ENCODE results near the gene DAP.

Gene DAP

GRCh38 chr5:10685115-10685521 lies 75.9 kb downstream of the DAP start:
- no peak overlapping the region for H3K9ac ChIP-seq (ENCODE audit: low read length)
- H3K27ac ChIP-seq (ENCODE audit: low read depth, low read length), result no peak overlapping the region
- H3K4me1 ChIP-seq (ENCODE audit: control insufficient read depth, insufficient read depth, low read length), result no peaks in the 10 kb centered on the region
- H3K36me3 ChIP-seq (ENCODE audit: control insufficient read depth, insufficient read depth, low read length), result peaks cover 6% of the 10 kb centered on the region
- no peak overlapping the region for H3K4me3 ChIP-seq (ENCODE audit: low read length)
- H3K27me3 ChIP-seq (ENCODE audit: control insufficient read depth, insufficient read depth, low read length), result no peaks in the 10 kb centered on the region

GRCh38 chr5:10684303-10685086 lies 76.5 kb downstream of the DAP start:
- Histone ChIP-seq H3K36me3 (ENCODE audit: control insufficient read depth, insufficient read depth, low read length) (peaks cover 10% of the 10 kb centered on the region), H3K9ac (ENCODE audit: low read length) (no peak overlapping the region), H3K4me1 (ENCODE audit: control insufficient read depth, insufficient read depth, low read length) (no peaks in the 10 kb centered on the region), H3K27me3 (ENCODE audit: control insufficient read depth, insufficient read depth, low read length) (no peaks in the 10 kb centered on the region), H3K27ac (ENCODE audit: low read depth, low read length) (no peak overlapping the region), H3K4me3 (ENCODE audit: low read length) (no peak overlapping the region)

GRCh38 chr5:10682801-10683525 lies 78.1 kb downstream of the DAP start:
- H3K4me1 ChIP-seq (ENCODE audit: control insufficient read depth, insufficient read depth, low read length), result no peaks in the 10 kb centered on the region
- H3K9ac ChIP-seq (ENCODE audit: low read length), result no peak overlapping the region
- H3K27ac ChIP-seq (ENCODE audit: low read depth, low read length), result no peak overlapping the region
- H3K27me3 ChIP-seq (ENCODE audit: control insufficient read depth, insufficient read depth, low read length), result no peaks in the 10 kb centered on the region
- no peak overlapping the region for H3K4me3 ChIP-seq (ENCODE audit: low read length)
- peaks cover 14% of the 10 kb centered on the region for H3K36me3 ChIP-seq (ENCODE audit: control insufficient read depth, insufficient read depth, low read length)

GRCh38 chr5:10681731-10682679 lies 79.0 kb downstream of the DAP start:
- H3K27me3 ChIP-seq (ENCODE audit: control insufficient read depth, insufficient read depth, low read length), result no peaks in the 10 kb centered on the region
- no peak overlapping the region for H3K4me3 ChIP-seq (ENCODE audit: low read length)
- H3K27ac ChIP-seq (ENCODE audit: low read depth, low read length), result no peak overlapping the region
- H3K4me1 ChIP-seq (ENCODE audit: control insufficient read depth, insufficient read depth, low read length), result no peaks in the 10 kb centered on the region
- peaks cover 19% of the 10 kb centered on the region for H3K36me3 ChIP-seq (ENCODE audit: control insufficient read depth, insufficient read depth, low read length)
- H3K9ac ChIP-seq (ENCODE audit: low read length), result no peak overlapping the region

- Histone ChIP-seq H3K27me3 (ENCODE audit: control insufficient read depth, insufficient read depth, low read length) (no peaks in the 10 kb centered on the region), H3K36me3 (ENCODE audit: control insufficient read depth, insufficient read depth, low read length) (peaks cover 19% of the 10 kb centered on the region), H3K27ac (ENCODE audit: low read depth, low read length) (no peak overlapping the region), H3K9ac (ENCODE audit: low read length) (no peak overlapping the region), H3K4me1 (ENCODE audit: control insufficient read depth, insufficient read depth, low read length) (no peaks in the 10 kb centered on the region), H3K4me3 (ENCODE audit: low read length) (no peak overlapping the region)
Measured at GRCh38 chr5:10680876-10681481, 80.1 kb downstream of the DAP start.

- no peak overlapping the region for H3K27ac ChIP-seq (ENCODE audit: low read depth, low read length)
- peaks cover 19% of the 10 kb centered on the region for H3K36me3 ChIP-seq (ENCODE audit: control insufficient read depth, insufficient read depth, low read length)
- H3K9ac ChIP-seq (ENCODE audit: low read length), result no peak overlapping the region
- H3K4me1 ChIP-seq (ENCODE audit: control insufficient read depth, insufficient read depth, low read length), result no peaks in the 10 kb centered on the region
- no peaks in the 10 kb centered on the region for H3K27me3 ChIP-seq (ENCODE audit: control insufficient read depth, insufficient read depth, low read length)
- no peak overlapping the region for H3K4me3 ChIP-seq (ENCODE audit: low read length)
Measured at GRCh38 chr5:10679336-10679988, 81.6 kb downstream of the DAP start.

GRCh38 chr5:10678244-10678643 lies 82.8 kb downstream of the DAP start:
- no peaks in the 10 kb centered on the region for H3K27me3 ChIP-seq (ENCODE audit: control insufficient read depth, insufficient read depth, low read length)
- no peaks in the 10 kb centered on the region for H3K4me1 ChIP-seq (ENCODE audit: control insufficient read depth, insufficient read depth, low read length)
- no peak overlapping the region for H3K9ac ChIP-seq (ENCODE audit: low read length)
- H3K36me3 ChIP-seq (ENCODE audit: control insufficient read depth, insufficient read depth, low read length), result peaks cover 19% of the 10 kb centered on the region
- H3K27ac ChIP-seq (ENCODE audit: low read depth, low read length), result no peak overlapping the region
- no peak overlapping the region for H3K4me3 ChIP-seq (ENCODE audit: low read length)

- Histone ChIP-seq H3K4me3 (ENCODE audit: low read length) (no peak overlapping the region), H3K9ac (ENCODE audit: low read length) (no peak overlapping the region), H3K4me1 (ENCODE audit: control insufficient read depth, insufficient read depth, low read length) (no peaks in the 10 kb centered on the region), H3K27me3 (ENCODE audit: control insufficient read depth, insufficient read depth, low read length) (no peaks in the 10 kb centered on the region), H3K27ac (ENCODE audit: low read depth, low read length) (no peak overlapping the region), H3K36me3 (ENCODE audit: control insufficient read depth, insufficient read depth, low read length) (peaks cover 19% of the 10 kb centered on the region)
Measured at GRCh38 chr5:10677533-10677932, 83.5 kb downstream of the DAP start.

- no peaks in the 10 kb centered on the region for H3K27me3 ChIP-seq (ENCODE audit: control insufficient read depth, insufficient read depth, low read length)
Measured at GRCh38 chr5:10676946-10677345, 84.1 kb downstream of the DAP start.

GRCh38 chr5:10676224-10676623 lies 84.8 kb downstream of the DAP start:
- H3K27me3 ChIP-seq (ENCODE audit: control insufficient read depth, insufficient read depth, low read length), result no peaks in the 10 kb centered on the region

More at GRCh38 chr5:10676946-10677345, 84.1 kb downstream of the DAP start:
- H3K27ac ChIP-seq (ENCODE audit: low read depth, low read length), result no peak overlapping the region
- H3K4me1 ChIP-seq (ENCODE audit: control insufficient read depth, insufficient read depth, low read length), result no peaks in the 10 kb centered on the region
- H3K4me3 ChIP-seq (ENCODE audit: low read length), result no peak overlapping the region
- H3K36me3 ChIP-seq (ENCODE audit: control insufficient read depth, insufficient read depth, low read length), result peaks cover 18% of the 10 kb centered on the region
- no peak overlapping the region for H3K9ac ChIP-seq (ENCODE audit: low read length)

GRCh38 chr5:10675177-10675700 lies 85.8 kb downstream of the DAP start:
- no peak overlapping the region for H3K27ac ChIP-seq (ENCODE audit: low read depth, low read length)
- no peaks in the 10 kb centered on the region for H3K4me1 ChIP-seq (ENCODE audit: control insufficient read depth, insufficient read depth, low read length)
- H3K9ac ChIP-seq (ENCODE audit: low read length), result no peak overlapping the region
- peaks cover 13% of the 10 kb centered on the region for H3K36me3 ChIP-seq (ENCODE audit: control insufficient read depth, insufficient read depth, low read length)
- H3K4me3 ChIP-seq (ENCODE audit: low read length), result no peak overlapping the region
- H3K27me3 ChIP-seq (ENCODE audit: control insufficient read depth, insufficient read depth, low read length), result no peaks in the 10 kb centered on the region

More at GRCh38 chr5:10676224-10676623, 84.8 kb downstream of the DAP start:
- no peak overlapping the region for H3K9ac ChIP-seq (ENCODE audit: low read length)
- no peak overlapping the region for H3K4me3 ChIP-seq (ENCODE audit: low read length)
- peaks cover 16% of the 10 kb centered on the region for H3K36me3 ChIP-seq (ENCODE audit: control insufficient read depth, insufficient read depth, low read length)
- H3K4me1 ChIP-seq (ENCODE audit: control insufficient read depth, insufficient read depth, low read length), result no peaks in the 10 kb centered on the region
- H3K27ac ChIP-seq (ENCODE audit: low read depth, low read length), result no peak overlapping the region
